ENCODE measurements around the gene ANAPC16.

ANAPC16 gene

GRCh38 chr10:72186258-72186981, 29.4 kb upstream of the ANAPC16 start:
- no peaks in the 10 kb centered on the region for H4K20me1 ChIP-seq (ENCODE audit: low read depth, low read length)
- H2AFZ ChIP-seq (ENCODE audit: low read depth, low read length, severe bottlenecking) = no peak overlapping the region
- H3K27ac ChIP-seq (ENCODE audit: low read depth, low read length) = no peak overlapping the region
- H3K9me2 ChIP-seq (replicated peaks; ENCODE audit: insufficient read depth, low read length) = no peaks in the 10 kb centered on the region
- H3K4me3 ChIP-seq (ENCODE audit: insufficient read depth, low read length, poor library complexity, severe bottlenecking) = no peak overlapping the region
- H3K9me3 ChIP-seq (ENCODE audit: insufficient read depth, low read length) = no peaks in the 10 kb centered on the region
- no peaks in the 10 kb centered on the region for H3K27me3 ChIP-seq (ENCODE audit: low read length)
- H3K79me2 ChIP-seq (ENCODE audit: insufficient read depth, low read length) = no peaks in the 10 kb centered on the region
- TF ChIP-seq, protein P1, sequence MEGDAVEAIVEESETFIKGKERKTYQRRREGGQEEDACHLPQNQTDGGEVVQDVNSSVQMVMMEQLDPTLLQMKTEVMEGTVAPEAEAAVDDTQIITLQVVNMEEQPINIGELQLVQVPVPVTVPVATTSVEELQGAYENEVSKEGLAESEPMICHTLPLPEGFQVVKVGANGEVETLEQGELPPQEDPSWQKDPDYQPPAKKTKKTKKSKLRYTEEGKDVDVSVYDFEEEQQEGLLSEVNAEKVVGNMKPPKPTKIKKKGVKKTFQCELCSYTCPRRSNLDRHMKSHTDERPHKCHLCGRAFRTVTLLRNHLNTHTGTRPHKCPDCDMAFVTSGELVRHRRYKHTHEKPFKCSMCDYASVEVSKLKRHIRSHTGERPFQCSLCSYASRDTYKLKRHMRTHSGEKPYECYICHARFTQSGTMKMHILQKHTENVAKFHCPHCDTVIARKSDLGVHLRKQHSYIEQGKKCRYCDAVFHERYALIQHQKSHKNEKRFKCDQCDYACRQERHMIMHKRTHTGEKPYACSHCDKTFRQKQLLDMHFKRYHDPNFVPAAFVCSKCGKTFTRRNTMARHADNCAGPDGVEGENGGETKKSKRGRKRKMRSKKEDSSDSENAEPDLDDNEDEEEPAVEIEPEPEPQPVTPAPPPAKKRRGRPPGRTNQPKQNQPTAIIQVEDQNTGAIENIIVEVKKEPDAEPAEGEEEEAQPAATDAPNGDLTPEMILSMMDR (IDR thresholded peaks at IDR 0.05; ENCODE audit: insufficient read depth, low read length, poor library complexity, severe bottlenecking) = no peak
- TF ChIP-seq EZH2phosphoT487 (conservative IDR thresholded peaks at IDR 0.05; ENCODE audit: low read length) = no peak
- H3K9ac ChIP-seq (ENCODE audit: low read length) = no peak overlapping the region
- no peaks in the 10 kb centered on the region for H3F3A ChIP-seq (ENCODE audit: insufficient read depth)
- peaks cover 18% of the 10 kb centered on the region; the same call in 1 of the 2 replicates for H3K36me3 ChIP-seq (ENCODE audit: low read length)
- H3K4me2 ChIP-seq (ENCODE audit: low read depth, low read length, poor library complexity, severe bottlenecking) = no peak overlapping the region

- H3K36me3 ChIP-seq (ENCODE audit: low read length) = peaks cover 18% of the 10 kb centered on the region; the same call in 1 of the 2 replicates
- no peak overlapping the region for H3K4me2 ChIP-seq (ENCODE audit: low read depth, low read length, poor library complexity, severe bottlenecking)
- H3K9me2 ChIP-seq (replicated peaks; ENCODE audit: insufficient read depth, low read length) = no peaks in the 10 kb centered on the region
- no peaks in the 10 kb centered on the region for H3K79me2 ChIP-seq (ENCODE audit: insufficient read depth, low read length)
- no peaks in the 10 kb centered on the region for H4K20me1 ChIP-seq (ENCODE audit: low read depth, low read length)
- no peak overlapping the region for H3K27ac ChIP-seq (ENCODE audit: low read depth, low read length)
- H3K27me3 ChIP-seq (ENCODE audit: low read length) = no peaks in the 10 kb centered on the region
- no peak overlapping the region for H3K4me3 ChIP-seq (ENCODE audit: insufficient read depth, low read length, poor library complexity, severe bottlenecking)
- H2AFZ ChIP-seq (ENCODE audit: low read depth, low read length, severe bottlenecking) = no peak overlapping the region
- no peak for TF ChIP-seq EZH2phosphoT487 (conservative IDR thresholded peaks at IDR 0.05; ENCODE audit: low read length)
- TF ChIP-seq, protein P1 (IDR thresholded peaks at IDR 0.05; ENCODE audit: insufficient read depth, low read length, poor library complexity, severe bottlenecking) = no peak
- no peaks in the 10 kb centered on the region for H3K9me3 ChIP-seq (ENCODE audit: insufficient read depth, low read length)
- no peaks in the 10 kb centered on the region for H3F3A ChIP-seq (ENCODE audit: insufficient read depth)
- no peak overlapping the region for H3K9ac ChIP-seq (ENCODE audit: low read length)
Measured at GRCh38 chr10:72186982-72187330, 28.9 kb upstream of the ANAPC16 start.

DNA sequence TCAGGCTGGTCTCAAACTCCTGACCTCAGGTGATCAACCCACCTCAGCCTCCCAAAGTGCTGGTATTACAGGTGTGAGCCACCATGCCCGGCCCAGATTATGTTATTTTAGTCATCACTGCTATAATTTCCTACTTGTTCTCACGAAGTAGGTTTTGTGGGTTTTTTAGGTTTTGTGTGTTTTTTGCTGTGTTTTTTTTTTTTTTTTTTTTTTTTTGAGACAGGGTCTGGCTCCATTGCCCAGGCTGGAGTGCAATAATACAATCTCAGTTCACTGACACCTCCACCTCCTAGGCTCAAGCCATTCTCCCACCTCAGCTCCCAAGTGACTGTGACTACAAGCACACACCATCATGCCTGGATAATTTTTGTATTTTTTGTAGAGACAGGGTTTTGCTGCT, 20.9 kb upstream of the ANAPC16 start:
- Histone ChIP-seq H3K4me2 (ENCODE audit: low read depth, low read length, poor library complexity, severe bottlenecking) (no peak overlapping the region), H2AFZ (ENCODE audit: low read depth, low read length, severe bottlenecking) (no peak overlapping the region), H3K9me2 (replicated peaks; ENCODE audit: insufficient read depth, low read length) (no peaks in the 10 kb centered on the region), H3K9me3 (ENCODE audit: insufficient read depth, low read length) (no peaks in the 10 kb centered on the region), H3K36me3 (ENCODE audit: low read length) (peaks cover 7% of the 10 kb centered on the region; the same call in 1 of the 2 replicates), H3F3A (ENCODE audit: insufficient read depth) (0 out of 2 replicates have a peak, but pooled peaks cover 3% of the 10 kb centered on the region), H4K20me1 (ENCODE audit: low read depth, low read length) (no peaks in the 10 kb centered on the region), H3K79me2 (ENCODE audit: insufficient read depth, low read length) (no peaks in the 10 kb centered on the region), H3K27ac (ENCODE audit: low read depth, low read length) (no peak overlapping the region), H3K9ac (ENCODE audit: low read length) (no peak overlapping the region), H3K4me3 (ENCODE audit: insufficient read depth, low read length, poor library complexity, severe bottlenecking) (no peak overlapping the region), H3K27me3 (ENCODE audit: low read length) (no peaks in the 10 kb centered on the region)
- TF ChIP-seq EZH2phosphoT487 (conservative IDR thresholded peaks at IDR 0.05; ENCODE audit: low read length) = no peak
- TF ChIP-seq, protein P1 (IDR thresholded peaks at IDR 0.05; ENCODE audit: insufficient read depth, low read length, poor library complexity, severe bottlenecking) = no peak

Measured in SU-DHL-6 (cell line).